MM.1S (cell line): ENCODE results near the gene KMT2D.

Experiments
- EZH2 ChIP-seq: fragments of 300-600 bp; sonication (generic); optimal IDR thresholded peaks from 2 replicates; pipeline ENCODE3; 2017; ENCODE audit warnings: low read depth, mild to moderate bottlenecking, antibody characterized with exemption, low read length, mixed read lengths
- EZH2phosphoT487 ChIP-seq: fragments of 300-600 bp; sonication (generic); IDR thresholded peaks from 2 replicates; pipeline ENCODE4 v1.6.1; 2018; ENCODE audit warnings: antibody characterized with exemption, low read length
- TF ChIP-seq, protein P1 (sequence below): fragments of 300-600 bp; sonication (generic); IDR thresholded peaks from 2 replicates; pipeline ENCODE4 v1.5.1; 2016; ENCODE audit warnings: antibody characterized with exemption, low read length, mixed read lengths

DNA sequence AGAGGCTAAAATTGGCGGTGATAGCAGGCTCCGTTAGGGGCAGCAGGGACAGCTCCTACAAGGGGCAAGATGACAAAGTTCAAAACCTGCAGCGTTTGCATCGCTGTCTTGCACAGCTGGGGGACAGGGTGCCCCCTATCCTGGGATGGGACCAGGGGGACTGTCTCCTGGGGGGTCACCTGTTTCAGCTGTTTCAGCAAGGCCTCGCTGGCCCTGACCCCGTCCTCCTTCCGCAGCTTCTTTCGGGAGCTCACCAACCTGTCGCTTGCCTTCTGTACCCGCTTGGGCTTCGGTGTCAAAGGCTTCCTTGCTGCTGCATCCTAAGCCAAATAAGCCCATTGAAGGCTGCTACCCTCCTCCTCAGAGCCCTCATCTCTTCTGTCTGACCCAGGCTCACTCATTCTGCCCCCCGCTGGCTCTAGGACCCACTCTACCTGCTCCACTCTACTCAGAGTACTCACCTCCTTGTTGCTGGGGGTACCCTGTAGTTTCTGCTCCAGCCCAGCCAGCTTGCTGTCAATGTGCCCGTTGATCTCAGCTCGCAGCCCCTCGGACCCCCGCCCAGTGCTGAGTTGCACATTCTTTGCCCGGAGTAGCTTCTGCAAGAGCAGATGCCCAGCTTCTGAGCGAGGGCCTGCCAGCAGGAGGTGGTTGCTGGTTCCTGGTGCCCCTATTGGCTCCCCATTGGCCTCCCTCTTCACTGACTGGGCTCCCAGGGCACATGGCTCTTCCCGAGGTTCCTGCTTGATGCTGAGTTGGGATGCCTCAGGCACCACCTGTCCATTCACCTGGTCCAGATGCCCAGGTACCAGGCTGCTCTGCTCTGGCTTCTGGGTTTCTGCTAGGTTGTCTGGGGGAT, 29.7 kb downstream of the KMT2D start:
- TF ChIP-seq, protein P1, sequence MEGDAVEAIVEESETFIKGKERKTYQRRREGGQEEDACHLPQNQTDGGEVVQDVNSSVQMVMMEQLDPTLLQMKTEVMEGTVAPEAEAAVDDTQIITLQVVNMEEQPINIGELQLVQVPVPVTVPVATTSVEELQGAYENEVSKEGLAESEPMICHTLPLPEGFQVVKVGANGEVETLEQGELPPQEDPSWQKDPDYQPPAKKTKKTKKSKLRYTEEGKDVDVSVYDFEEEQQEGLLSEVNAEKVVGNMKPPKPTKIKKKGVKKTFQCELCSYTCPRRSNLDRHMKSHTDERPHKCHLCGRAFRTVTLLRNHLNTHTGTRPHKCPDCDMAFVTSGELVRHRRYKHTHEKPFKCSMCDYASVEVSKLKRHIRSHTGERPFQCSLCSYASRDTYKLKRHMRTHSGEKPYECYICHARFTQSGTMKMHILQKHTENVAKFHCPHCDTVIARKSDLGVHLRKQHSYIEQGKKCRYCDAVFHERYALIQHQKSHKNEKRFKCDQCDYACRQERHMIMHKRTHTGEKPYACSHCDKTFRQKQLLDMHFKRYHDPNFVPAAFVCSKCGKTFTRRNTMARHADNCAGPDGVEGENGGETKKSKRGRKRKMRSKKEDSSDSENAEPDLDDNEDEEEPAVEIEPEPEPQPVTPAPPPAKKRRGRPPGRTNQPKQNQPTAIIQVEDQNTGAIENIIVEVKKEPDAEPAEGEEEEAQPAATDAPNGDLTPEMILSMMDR, result no peak
- no peak for TF ChIP-seq EZH2
- no peak for TF ChIP-seq EZH2phosphoT487
